A673 (cell line): ENCODE results near the gene SLC2A6. TPM values are rescaled to one million over a fixed set of nuclear protein-coding genes. Genes with fewer than 3 reads are reported as not detected.

Source experiments
- BruUV-seq: library from RNA; stranded (reverse); fragments of 400-500 nt; replicated peaks from 2 replicates; lab custom pipeline; 2021; lab: Mats Ljungman, UMichigan
- CTCF ChIA-PET: fragments of 300-600 bp; sonication (Branson Sonifier 250); formaldehyde crosslinking; loops from one replicate; lab custom pipeline; 2022; ENCODE audit warnings: antibody characterized with exemption; lab: Charles Lee
- POLR2A ChIA-PET: fragments of 300-600 bp; sonication (Branson Sonifier 250); formaldehyde crosslinking; loops from one replicate; lab custom pipeline; 2022; ENCODE audit warnings: antibody characterized with exemption; ENCODE audit not compliant: low non-redundant PET; lab: Charles Lee
- DNase-seq: peaks from one replicate; pipeline ENCODE4 v3.0.0-alpha.2; 2015; ENCODE audit warnings: low spot score
- H3K27ac ChIP-seq: fragments of 200-600 bp; sonication (generic); 2 replicates; pipeline ENCODE4 v1.5.1; 2016; ENCODE audit warnings: mixed run types, low read depth, mild to moderate bottlenecking, mixed read lengths, antibody characterized with exemption, low read length; ENCODE audit not compliant: poor library complexity, severe bottlenecking
- H3K27me3 ChIP-seq: fragments of 200-600 bp; sonication (generic); replicated peaks from 2 replicates; pipeline ENCODE4 v1.6.1; 2017; ENCODE audit warnings: mixed run types, low read depth, mild to moderate bottlenecking, mixed read lengths, antibody characterized with exemption, low read length; ENCODE audit not compliant: insufficient read depth, poor library complexity
- H3K36me3 ChIP-seq: fragments of 200-600 bp; sonication (generic); 2 replicates; pipeline ENCODE4 v1.6.1; 2016; ENCODE audit warnings: mixed run types, mild to moderate bottlenecking, mixed read lengths, antibody characterized with exemption, low read length; ENCODE audit not compliant: insufficient read depth, poor library complexity, severe bottlenecking
- H3K4me1 ChIP-seq: fragments of 200-600 bp; sonication (generic); 2 replicates; pipeline ENCODE4 v1.6.1; 2017; ENCODE audit warnings: mixed run types, mild to moderate bottlenecking, mixed read lengths, antibody characterized with exemption, low read length; ENCODE audit not compliant: insufficient read depth, poor library complexity, severe bottlenecking
- H3K4me3 ChIP-seq: fragments of 200-600 bp; sonication (generic); 2 replicates; pipeline ENCODE4 v1.5.1; 2016; ENCODE audit warnings: low read depth, mixed run types, mild to moderate bottlenecking, mixed read lengths, low read length; ENCODE audit not compliant: poor library complexity, severe bottlenecking
- H3K9me3 ChIP-seq: fragments of 200-600 bp; sonication (generic); 2 replicates; pipeline ENCODE4 v1.6.1; 2016; ENCODE audit warnings: mixed run types, low read depth, mild to moderate bottlenecking, mixed read lengths, antibody characterized with exemption, low read length; ENCODE audit not compliant: poor library complexity, severe bottlenecking
- EZH2 ChIP-seq: fragments of 200-600 bp; sonication (generic); IDR thresholded peaks from 2 replicates; pipeline ENCODE4 v1.6.1; 2017; ENCODE audit warnings: borderline replicate concordance, low read depth, mild to moderate bottlenecking, mixed read lengths, antibody characterized with exemption, low read length; ENCODE audit not compliant: poor library complexity, severe bottlenecking
- intact Hi-C: fragments of 100-400 bp; cut with micrococcal nuclease; formaldehyde crosslinking; loops from one replicate; pipeline ENCODE4 v1.10.0; 2022; ENCODE audit not compliant: unreplicated experiment
- total RNA-seq: library from RNA; stranded (reverse); gene quantifications from 2 replicates; pipeline ENCODE4 v1.2.3, GENCODE V29; 2021
- TF ChIP-seq, protein P1 (sequence below): fragments of 300-800, 200-600 bp; sonication (generic); conservative IDR thresholded peaks from 2 replicates; pipeline ENCODE4 v1.5.1; 2017; ENCODE audit warnings: low read depth, mild to moderate bottlenecking, antibody characterized with exemption, low read length, moderate library complexity, mixed read lengths

Gene SLC2A6
- total RNA-seq, 1 experiment from 2014 or later = 1.8 TPM

DNA sequence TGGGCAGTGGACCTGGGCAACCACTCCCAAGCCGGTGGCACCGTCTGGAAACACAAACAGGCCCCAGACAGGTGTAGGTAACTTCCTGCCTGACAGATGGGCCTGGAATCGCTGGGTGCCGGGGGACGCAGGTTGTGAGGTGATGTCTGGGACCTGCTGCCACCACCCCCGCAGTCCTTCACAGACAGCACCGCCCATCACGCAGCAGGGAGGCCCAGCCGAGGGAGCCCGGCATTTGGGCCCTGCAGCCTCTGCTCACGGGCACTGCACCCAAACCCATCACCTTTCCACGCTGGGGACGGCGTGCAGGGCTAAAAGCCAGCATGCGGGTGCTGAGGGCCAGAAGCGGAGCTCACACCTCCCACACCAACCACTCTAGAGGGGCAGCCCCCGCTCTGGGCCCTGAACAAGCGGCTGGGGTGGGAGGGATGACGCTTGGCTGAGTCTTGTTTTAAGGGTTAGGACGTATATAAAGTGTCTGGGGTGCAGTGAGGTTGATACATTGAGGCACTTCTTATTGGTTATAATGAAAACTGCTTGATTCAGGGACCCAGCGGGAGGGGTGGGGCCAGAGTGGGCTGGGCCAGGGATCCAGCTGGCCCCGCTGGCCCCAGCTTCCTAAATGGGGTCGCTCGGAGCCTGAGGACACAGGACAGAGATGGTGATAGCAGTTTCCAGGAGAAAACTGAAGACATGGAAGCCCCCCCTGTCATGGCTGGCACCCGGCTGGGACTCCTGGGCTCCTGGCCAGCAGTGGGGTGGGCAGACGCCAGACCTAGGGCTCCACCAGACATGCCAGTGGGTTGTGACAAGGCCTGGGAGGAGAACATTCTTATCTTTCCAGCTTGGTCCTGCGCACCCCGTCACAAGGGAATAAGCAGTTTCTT is 34.6 kb upstream of the SLC2A6 start:
- CTCF ChIA-PET = no interaction called here
- POLR2A ChIA-PET = no interaction called here
- intact Hi-C loops = no loop called here
- H3K9me3 ChIP-seq = no peaks in the 10 kb centered on the region
- H3K27me3 ChIP-seq = no peaks in the 10 kb centered on the region
- H3K4me1 ChIP-seq = peaks cover 11% of the 10 kb centered on the region
- no peak overlapping the region for H3K27ac ChIP-seq
- no peak overlapping the region for H3K4me3 ChIP-seq
- BruUV-seq = no TSS peak
- H3K36me3 ChIP-seq = no peaks in the 10 kb centered on the region
- no peak for DNase-seq
- TF ChIP-seq, protein P1, sequence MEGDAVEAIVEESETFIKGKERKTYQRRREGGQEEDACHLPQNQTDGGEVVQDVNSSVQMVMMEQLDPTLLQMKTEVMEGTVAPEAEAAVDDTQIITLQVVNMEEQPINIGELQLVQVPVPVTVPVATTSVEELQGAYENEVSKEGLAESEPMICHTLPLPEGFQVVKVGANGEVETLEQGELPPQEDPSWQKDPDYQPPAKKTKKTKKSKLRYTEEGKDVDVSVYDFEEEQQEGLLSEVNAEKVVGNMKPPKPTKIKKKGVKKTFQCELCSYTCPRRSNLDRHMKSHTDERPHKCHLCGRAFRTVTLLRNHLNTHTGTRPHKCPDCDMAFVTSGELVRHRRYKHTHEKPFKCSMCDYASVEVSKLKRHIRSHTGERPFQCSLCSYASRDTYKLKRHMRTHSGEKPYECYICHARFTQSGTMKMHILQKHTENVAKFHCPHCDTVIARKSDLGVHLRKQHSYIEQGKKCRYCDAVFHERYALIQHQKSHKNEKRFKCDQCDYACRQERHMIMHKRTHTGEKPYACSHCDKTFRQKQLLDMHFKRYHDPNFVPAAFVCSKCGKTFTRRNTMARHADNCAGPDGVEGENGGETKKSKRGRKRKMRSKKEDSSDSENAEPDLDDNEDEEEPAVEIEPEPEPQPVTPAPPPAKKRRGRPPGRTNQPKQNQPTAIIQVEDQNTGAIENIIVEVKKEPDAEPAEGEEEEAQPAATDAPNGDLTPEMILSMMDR = no peak
- no peak for TF ChIP-seq EZH2

DNA sequence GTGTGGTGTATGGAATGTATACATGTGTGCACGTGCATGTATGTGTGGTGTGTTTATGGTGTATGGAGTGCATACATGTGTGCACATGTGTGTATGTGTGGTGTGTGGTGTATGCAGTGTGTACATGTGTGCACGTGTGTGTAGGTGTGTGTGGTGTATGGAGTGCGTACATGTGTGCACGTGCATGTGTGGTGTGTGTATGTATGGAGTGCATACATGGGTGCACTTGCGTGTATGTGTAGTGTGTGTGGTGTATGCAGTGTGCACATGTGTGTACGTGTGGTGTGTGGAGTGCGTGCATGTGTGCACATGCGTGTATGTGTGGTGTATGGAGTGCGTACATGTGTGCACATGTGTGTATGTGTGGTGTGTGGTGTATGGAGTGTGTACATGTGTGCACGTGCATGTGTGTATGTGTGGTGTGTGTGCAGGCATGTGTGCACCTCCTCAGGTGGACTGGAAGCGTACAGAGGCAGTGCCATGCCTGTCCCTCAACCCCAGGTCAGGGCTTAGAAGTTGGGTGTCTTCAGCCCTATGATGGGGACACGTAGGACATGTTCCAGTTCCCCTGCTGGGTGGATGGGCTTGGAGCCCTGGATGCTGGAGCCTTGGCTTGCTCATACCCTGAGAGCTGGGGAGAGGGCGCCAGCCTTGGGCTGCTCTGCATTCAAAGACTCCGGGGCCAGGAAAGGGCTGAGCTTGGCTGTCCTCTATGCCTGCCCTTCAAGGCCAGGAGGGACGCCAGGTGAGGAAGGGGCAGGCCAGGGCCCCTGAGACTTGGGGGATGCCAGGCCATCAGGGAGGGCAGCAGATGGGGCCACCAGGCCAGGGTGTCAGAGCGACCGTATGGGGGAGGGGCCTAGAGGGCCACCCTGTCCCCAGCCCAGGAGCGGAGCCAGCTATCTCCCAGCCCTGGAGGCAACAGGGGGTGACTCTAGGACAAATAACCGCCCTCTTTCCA is 33.6 kb upstream of the SLC2A6 start:
- H3K27ac ChIP-seq = no peak overlapping the region
- H3K27me3 ChIP-seq = no peaks in the 10 kb centered on the region
- no peaks in the 10 kb centered on the region for H3K36me3 ChIP-seq
- no peak for TF ChIP-seq EZH2
- TF ChIP-seq, protein P1 = no peak
- no peaks in the 10 kb centered on the region for H3K9me3 ChIP-seq
- H3K4me3 ChIP-seq = no peak overlapping the region
- peaks cover 11% of the 10 kb centered on the region for H3K4me1 ChIP-seq
- DNase-seq = no peak
- BruUV-seq = no TSS peak
- intact Hi-C loops = no loop called here
- POLR2A ChIA-PET = no interaction called here
- CTCF ChIA-PET = no interaction called here

DNA sequence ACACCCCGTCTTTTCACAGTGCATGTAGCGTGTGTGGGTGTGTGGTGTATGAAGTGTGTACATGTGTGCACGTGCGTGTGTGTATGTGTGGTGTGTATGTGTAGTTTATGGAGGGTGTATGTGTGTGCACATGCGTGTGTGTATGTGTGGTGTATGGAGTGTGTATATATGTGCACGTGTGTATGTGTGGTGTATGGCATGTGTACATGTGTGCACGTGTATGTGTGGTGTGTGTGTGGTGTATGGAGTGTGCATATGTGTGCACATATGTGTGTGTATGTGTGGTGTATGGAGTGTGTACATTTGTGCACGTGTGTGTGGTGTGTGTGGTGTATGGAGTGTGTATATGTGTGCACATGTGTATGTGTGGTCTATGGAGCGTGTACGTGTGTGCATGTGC is 32.7 kb upstream of the SLC2A6 start:
- H3K9me3 ChIP-seq = no peaks in the 10 kb centered on the region
- H3K36me3 ChIP-seq = no peaks in the 10 kb centered on the region
- intact Hi-C loops = no loop called here
- no peaks in the 10 kb centered on the region for H3K27me3 ChIP-seq
- CTCF ChIA-PET = no interaction called here
- no peak overlapping the region for H3K27ac ChIP-seq
- TF ChIP-seq, protein P1 = no peak
- no peak for TF ChIP-seq EZH2
- peaks cover 11% of the 10 kb centered on the region for H3K4me1 ChIP-seq
- no peak overlapping the region for H3K4me3 ChIP-seq
- DNase-seq = no peak
- POLR2A ChIA-PET = no interaction called here
- BruUV-seq = no TSS peak
